Activated CD4-positive, CD25-positive, alpha-beta regulatory T cell treated with anti-CD3 and anti-CD28 coated beads, Interleukin-2, amount 50 U/mL, for 24 hours (primary cell): ENCODE measurements around the gene UCHL3.
"Not testable (repeated sequence)": the region's sequence is repeated elsewhere in the genome, so short reads cannot be mapped to it uniquely, and the experiment has no call there.

ENCODE experiments used
- ATAC-seq, 2 donors: fragments of 150-1000 bp; cut with Tn5 transposase; one replicate each; pipeline ENCODE4 v1.10.0; 2021; ENCODE audit warnings: mild to moderate bottlenecking in 1 of 2, moderate library complexity in 1 of 2

UCHL3 gene

DNA sequence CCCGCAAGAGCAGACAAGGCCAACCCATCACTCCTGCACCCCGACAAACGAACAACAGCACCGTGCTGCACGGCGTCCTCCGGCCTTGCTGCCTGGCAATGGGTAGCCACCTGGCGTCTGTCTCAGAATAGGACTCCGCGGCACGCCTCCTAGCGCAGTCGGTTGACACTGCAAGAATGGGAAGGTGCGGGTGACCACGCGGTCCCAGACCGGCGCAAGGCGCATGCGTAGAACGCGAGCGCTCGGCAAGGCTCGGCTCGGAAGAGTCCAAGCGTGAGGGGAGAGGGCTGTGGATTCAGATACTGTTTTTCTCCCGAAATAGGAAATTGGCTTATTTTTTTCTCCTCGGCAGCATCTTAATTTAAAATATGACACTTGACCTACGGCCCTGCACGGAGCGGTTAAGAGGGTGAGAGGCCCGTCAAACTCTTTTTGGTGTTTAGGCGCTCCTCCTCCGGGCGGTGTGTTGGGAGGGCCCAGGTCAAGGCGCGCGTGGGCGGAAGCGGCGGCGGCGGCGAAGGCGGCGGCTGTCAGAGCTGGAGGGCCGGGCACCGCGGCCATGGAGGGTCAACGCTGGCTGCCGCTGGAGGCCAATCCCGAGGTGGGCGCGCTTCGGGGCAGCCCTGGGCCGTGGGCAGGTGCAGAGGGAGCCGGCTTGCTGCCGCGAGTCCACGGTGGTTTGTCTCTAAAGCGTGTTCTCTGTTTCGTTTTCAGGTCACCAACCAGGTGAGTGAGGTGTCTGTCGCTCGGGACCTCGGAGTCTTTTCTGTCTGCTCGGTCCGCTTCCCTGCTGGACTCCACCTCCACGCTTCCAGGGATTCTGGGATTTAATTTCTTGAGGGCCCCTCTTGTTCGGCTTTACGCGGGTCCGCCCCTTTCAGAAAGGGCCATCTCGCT lies at the start of gene UCHL3:
Gene UCHL3, plus strand, starts transcription at position 530 of the 897 bp plus-strand sequence. Its CDS starts 30 bp downstream, at position 560.
- peak; percentile 93 to 94 for ATAC-seq

DNA sequence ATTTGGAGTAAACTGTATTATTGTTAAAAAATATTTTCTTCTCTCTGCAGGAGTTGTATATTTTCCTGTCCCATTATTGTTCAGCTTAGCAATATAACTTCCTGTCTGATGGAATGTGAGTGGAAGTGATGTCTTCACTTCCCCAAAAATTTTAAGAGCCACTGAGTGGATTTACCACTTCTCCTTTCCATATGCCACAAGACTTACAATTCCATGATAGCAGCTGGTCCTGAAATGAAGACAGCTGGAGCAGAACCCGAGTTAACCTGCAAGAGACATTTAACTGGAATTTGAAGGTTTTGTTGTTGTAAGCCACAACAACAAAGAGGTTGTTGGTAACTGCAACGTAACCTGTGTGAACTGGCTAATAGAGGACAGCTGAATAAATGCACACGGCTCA lies 44.3 kb upstream of the UCHL3 start:
- ATAC-seq, result no peak

DNA sequence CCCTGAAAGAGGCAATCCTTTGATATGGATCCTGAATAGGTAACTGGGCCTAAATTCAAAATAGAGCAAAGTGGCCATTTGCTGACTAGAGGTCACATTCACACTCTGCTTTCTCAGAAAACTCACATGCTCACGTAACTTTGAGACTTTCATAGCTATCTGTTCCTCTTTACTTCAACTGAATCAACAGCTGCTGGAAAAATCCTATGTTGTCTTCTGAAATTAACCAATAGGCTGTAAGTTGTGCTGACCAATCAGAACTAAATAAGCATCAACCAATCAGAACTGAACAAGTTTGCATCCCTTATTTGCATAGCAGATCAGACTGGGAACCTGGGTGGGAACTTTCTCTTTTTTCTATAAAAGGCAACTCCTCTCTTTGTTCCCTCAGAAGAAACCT lies 43.6 kb upstream of the UCHL3 start:
- no peak for ATAC-seq

DNA sequence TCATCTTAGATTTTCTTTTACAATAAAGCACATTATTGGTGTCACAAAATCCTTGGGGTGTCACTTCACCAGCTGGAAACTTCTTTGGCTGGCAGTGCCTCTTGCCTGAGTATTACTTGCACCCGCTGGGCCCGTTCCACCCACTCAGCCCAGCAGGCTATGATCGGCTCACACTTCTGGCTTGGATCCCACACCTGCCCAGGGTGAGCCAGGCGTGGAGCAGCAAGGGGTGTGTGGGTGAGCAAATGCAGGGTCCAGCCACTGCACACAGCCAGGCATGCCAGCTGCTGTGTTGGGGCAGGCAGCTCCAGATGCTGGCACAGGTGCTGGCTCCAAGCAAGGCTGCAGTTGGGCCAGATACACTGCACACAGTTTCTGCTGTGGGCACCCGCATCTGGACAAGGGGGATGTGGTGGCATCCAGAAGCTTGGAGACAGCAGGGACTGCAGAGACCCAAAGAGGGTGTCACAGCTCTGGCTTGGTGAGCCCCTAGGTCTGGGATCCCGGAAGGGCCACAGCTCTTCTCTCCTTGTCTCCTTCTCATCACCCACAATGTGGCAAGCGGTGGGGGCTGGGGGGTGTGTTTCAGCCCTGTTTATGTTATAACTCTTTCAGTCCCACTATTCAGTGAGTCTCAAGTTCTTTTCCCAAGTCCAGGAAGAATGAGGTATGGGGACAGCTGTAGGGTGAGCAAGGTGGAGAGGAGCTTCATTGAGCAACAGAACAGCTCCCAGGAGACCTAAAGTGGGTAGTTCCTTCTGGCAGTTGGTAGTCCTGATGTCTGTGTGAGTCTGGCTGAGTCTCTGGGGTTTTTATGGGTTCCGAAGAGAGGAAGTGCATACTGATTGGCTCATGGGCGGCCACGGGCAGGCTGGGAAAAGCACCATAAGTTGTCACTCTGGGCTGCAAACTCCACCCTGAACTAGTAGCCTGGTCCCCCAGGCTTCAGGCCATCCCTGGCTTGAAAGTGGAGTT lies 42.3 kb upstream of the UCHL3 start:
- ATAC-seq, result no peak

DNA sequence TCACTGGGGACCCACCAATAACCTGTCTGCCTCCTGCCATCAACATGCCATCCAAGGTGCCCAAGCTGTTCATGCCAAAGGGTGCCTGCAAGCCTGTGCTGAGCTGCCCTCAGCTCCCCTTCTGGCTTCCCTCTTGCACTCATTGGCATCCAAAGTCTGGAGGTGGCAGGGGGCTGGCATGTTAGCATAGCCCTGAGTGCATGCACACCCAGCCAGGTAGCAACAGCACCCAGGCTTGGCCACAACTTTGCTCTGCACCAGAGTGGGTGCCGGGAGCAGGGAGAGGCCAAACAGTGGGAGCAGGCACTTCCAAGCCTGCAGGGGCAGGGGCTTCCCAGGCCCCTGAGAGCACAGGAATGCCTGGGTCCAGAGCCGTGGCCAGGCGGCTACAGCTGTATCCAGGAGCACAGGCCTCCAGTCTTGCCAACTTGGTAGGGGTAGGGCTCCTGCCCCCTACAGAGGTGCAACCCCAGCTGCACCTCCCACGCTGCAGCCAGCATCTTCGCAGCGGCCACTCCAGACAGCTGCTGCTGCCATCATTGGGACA lies 41.5 kb upstream of the UCHL3 start:
- ATAC-seq, result no peak

DNA sequence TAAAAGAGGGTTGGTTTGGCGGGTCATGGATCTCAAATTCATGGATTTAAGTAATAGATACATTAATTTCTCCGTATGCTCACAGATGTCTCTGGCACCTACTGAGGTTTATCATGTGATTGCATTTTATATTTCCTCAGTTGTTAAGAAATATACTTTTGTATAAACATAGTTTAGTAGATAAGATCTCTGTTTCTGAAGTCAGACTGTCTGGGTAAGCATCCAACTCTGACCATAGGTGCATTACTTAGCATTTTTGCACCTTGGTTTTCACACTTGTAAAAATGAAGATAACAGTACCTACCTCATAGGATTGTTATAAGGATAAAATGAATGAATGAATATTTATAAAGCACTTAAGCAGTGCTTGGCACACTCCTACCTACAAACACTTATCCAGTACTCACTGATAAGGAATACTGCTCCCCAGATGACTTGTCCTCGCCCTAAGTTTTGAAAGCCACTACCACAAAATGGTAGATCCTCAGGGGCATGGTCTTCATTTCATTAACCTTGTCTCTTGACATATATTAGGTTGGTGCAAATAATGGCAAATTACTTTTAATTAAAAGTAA lies 38.5 kb upstream of the UCHL3 start:
- ATAC-seq, result no peak

DNA sequence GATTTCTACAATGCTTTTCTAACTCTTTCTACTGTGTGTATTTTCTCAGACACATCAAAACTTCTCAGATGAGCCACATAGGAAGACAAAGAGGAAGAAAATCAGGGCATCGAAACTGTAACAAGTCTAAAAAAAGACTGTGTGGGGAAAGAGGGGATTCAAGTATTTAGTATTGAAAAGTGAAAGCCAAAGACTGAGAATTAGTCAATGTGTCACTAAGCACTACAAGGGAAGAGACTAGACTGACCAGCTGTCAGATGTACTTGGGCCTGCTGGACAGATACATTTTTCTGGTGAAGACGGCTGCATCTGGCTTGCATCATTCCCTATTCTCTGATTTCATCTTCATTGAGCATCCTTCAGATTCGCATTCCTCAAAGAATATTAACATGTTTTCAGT lies 37.3 kb upstream of the UCHL3 start:
- no peak for ATAC-seq

DNA sequence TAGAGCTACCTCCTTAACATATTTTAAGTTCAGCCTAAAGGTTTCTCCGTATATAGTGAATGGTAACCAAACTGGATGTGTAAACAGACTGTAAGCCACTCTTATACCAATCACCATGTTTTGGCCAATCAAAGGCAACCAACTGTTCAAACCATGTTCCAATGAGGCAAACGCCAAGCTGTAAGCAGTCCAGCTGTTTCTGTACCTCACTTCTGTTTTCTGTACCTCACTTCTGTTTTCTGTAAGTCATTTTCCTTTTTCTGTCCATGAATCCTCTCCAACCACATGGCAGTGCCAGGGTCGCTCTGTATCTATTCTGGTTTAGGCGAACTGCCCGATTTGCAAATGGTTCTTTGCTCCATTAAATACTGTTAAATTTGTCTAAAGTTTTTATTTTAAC lies 36.3 kb upstream of the UCHL3 start:
- ATAC-seq, result no peak

DNA sequence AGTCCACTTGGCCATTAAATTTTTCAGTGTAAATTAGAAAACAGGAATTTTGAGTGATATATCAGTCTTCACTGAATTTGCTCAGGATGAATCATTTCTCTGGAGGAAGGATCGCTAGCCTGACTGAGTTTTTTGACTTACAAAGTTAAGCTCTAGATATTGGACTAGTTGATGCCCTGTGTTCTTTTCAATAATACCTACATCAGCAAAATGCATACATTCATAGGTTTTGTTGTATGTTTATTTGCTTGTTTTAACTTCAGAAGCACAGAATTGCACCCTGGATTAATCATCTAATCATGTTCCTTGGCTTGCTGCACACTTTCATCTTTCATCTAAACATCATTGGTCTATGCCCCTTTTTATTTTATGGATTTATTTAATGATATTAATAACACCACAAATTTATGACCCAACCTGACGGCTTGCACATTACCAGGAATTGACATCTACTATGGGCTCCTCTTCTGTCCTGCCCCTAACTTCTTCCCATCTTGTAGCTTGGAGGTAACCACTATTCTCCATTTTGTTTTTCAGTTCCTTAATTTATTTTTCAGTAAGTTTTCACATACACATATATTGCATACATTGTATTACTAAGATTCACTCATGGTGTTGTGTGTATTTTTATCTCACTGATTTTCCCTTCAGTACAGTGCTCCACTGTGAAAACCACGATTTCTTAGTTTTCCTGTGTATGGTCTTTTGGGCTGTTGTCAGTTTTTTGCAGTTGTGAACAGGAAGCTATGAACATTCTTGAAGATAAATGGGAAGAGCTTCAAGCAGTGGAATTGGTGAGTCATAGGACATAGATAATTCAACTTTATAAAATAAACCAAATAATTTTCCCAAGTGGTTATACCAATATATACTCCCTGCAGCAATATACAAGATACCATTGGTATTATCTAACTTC lies 35.3 kb upstream of the UCHL3 start:
- ATAC-seq, result no peak

DNA sequence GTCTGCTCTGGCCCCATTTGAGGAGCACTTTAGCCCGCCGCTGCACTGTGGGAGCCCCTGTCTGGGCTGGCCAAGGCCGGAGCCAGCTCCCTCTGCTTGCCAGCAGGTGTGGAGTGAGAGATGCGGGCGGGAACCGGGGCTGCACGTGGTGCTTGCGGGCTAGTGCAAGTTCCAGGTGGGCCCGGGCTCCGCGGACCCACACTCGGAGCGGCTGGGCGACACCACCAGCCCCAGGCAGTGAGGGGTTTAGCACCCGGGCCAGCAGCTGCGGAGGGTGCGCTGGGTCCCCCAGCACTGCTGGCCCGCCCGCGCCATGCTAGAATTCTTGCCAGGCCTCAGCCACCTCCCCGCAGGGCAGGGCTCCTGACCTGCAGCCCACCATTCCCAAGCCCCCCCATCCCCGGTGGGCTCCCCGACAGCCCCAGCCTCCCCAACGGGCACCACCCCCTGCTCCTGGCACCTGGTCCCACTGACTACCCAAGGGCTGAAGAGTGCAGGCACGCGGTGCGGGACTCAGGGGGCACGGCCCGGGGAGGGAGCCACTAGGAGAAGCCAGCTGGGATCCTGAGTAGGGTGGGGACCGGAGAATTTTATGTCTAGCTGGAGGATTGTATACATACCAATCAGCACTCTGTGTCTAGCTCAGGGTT lies 31.0 kb upstream of the UCHL3 start:
- ATAC-seq, result no peak

DNA sequence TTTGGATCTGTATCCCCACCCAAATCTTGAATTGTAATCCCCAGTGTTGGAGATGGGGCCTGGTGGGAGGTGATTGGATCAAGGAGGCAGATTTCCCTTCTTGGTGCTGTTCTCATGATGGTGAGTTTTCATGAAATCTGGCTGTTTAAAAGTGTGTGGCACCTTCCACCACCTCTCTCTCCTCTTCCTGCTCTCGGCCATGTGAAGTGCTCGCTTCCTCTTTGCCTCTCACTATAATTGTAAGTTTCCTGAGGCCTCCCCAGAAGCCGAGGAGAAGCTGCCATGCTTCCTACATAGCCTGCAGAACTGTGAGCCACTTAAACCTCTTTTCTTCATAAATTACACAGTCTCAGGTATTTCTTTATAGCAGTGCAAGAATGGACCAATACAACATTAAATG lies 27.6 kb upstream of the UCHL3 start:
- ATAC-seq, result no peak

DNA sequence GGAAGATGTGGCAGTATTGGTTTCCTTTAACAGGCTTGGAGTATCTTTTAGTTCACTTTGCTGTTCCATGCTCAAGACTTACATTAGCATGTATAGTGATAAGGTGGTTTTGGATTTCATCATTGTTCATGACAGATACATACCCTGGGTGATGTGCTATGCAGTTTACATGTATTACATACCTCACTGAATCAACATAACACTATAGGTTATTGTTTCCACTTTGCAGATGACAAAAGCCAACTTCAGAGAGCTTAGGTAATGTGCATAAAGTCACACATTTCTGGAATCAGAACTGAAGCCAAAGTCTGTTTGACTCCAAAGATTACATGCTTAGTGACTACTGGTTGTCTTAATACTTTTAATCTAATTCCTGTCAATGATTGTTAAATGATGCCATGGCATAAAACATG lies 19.0 kb upstream of the UCHL3 start:
- ATAC-seq, result peak; percentile 82 to 93

DNA sequence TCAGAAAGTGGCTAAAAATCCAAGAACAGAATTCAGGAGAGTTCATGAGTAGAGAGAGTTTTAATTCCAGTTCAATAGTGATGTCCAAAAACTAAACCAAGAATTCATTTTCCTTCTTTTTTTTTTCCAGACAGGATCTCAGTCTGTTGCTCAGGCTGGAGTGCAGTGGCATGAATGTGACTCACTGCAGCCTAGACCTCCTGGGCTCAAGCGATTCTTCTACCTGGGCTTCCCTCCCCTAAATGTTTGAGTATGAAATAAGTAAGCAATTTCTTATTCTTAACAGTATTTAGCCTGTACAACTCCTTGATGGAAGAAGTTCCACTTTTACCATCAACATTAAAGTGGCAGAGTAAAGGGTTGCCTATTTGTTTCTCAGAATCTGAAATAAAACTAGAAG lies 15.7 kb upstream of the UCHL3 start:
- ATAC-seq, result no peak

DNA sequence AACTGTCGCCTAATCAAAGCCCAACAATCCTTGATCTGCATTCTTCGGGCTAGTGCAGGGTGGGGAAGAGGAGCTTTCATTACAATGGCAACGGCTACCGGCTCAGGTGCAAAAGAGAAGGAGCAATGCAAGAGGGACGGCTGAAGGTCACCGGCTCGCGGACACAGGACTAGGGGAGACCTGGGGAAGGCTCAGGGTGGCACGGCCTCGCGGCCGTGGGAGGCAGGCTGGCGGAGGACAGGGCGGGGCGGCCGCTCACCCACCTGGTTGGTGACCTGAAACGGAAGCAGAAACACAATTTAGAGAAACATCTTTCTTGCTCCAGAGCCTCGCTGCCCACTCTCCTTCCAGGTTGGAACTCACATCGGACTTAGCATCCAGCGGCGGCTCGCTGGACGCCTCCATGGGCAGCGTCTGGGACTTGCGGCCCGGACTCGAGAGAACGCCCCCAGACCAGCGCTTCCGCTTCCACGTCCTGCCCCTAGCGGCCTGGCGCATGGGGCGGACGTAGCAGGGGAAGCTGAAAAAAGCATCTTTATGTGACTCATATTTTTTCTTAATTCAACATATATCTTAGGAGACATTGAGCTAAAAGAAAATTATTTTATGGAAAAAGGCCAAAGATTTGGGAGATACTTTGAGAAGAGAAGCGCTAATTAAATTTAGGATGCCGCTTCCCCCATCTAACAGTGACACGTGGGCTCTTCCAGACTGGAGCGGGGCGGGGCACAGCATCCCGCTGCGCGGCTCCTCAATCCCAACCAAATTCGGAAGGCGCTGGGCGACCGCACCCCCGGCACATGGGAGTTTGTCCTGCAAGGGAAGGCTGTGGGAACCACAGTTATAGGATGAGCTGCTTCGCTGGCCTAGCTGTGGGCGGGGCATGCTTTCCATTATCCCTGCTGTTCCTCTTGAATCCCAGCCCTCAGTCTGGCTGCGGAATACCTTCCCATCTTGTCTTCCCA lies 11.9 kb upstream of the UCHL3 start, which contains the start of gene COMMD6:
Gene COMMD6, minus strand, starts transcription at position 441 of the 965 bp plus-strand sequence. Its CDS starts 36 bp downstream, at position 405.
- peak; percentile 86 to 88 for ATAC-seq

DNA sequence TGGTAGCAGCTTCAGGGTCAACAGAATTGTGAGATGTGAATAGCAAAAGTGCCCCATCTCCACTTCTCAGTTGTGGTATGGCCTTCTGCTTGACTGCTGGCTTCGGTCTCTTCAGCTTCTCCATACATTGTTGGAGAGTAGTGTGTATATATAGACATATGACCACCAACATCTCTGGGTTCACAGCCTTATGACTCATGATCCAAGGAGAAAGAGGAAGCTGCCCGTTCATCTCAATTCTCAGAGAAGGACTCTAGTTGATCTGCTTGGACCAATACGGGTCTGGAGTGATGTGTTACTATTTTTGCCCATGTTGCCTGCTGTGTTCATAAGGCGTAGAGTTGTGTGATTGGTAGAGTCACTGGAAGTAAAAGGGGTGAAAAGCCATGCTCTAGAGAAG lies 8.3 kb upstream of the UCHL3 start:
- ATAC-seq, result no peak

DNA sequence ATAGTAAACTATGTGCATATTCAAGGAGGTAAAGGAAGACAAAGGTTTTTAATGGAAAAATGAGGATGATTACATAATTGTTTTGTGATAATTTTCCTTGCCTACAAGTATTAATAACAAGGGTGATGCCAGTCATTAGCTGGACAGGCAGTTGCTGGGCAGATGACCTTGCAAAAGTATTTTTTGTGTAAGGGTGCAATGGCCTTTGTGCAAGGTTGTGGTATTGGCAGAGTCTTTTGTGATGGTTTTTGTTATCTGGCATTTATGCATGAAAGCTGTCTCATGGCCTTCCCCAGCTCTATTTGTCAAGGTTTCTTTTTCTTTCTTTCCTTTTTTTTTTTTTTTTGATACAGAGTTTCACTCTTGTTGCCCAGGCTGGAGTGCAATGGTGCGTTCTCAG lies 7.6 kb upstream of the UCHL3 start:
- ATAC-seq, result no peak

DNA sequence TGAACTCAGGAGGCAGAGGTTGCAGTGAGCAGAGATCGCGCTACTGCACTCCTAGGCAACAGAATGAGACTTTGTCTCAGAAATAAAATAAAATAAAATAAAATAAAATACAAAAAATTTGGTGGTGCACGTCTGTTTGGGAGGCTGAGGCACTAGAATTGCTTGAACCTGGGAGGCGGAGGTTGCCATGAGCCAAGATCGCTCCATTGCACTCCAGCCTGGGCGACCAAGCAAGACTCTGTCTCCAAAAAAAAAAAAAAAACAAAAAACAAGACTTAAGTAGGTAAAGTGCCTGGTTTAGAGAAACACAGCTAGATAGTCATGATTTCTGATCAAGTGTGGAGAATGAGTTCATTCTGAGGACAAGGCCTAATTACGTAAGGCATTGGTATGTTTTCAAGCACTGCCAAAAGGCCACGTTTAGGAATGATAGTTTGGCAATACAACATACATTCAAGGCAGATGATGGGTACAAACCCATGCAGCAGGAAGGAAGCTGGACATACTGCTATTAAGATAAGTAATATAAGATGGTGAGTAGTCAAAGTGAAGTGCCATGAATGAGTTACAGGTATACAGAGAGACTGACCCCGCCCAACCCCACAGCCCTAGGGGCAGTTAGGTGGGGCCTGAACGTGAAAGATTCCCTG lies 4.8 kb upstream of the UCHL3 start:
- ATAC-seq, result no peak

DNA sequence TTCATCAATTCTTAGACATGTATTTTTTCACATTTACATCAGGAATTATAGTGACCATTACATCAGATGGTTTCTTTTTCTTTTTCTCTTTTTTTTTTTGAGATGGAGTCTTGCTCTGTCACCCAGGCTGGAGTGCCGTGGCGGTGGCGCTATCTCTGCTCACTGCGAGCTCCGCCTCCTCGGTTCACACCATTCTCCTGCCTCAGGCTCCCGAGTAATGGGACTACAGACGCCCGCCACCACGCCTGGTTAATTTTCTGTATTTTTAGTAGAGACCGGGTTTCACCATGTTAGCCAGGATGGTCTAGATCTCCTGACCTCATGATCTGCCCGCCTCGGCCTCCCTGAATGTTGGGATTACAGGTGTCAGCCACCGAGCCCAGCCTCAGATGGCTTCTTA lies 4.2 kb upstream of the UCHL3 start:
- not testable (repeated sequence) for ATAC-seq

DNA sequence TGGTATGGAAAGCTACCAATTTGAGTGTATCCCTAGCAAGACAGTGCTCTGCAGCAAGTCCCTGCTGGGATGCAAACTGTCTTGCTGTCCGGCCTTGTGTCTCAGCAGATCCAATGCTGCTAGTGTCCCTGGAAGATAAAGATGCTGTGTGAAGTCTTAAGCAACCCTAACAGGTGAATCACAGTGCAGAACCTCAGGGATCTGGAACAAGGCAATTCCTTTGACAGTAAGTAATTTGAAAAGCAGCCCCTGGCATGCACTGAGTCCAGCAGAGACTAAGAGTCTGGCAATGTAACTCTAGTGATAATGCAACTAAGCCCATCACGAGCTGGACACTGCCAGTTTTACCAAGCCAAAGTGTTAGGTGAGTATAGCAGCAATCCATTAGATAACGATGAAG lies 1.7 kb upstream of the UCHL3 start:
- ATAC-seq, result no peak
